ENCODE data around the gene DNHD1. TPM values are rescaled to one million over a fixed set of nuclear protein-coding genes. Genes with fewer than 3 reads are reported as not detected.
A peak's percentile ranks its signal among the peaks of the same experiment; 100 is the strongest.

DNHD1 gene
- total and polyA plus RNA-seq, 2 experiments from 2014 or later: 3.6 to 9.6 TPM

- H3K4me3 ChIP-seq: peak overlapping the region; percentile 100
- H3K27ac ChIP-seq (ENCODE audit: low read depth): no peak overlapping the region; the same call in 1 of the 2 replicates
- H3K9me2 ChIP-seq (ENCODE audit: insufficient read depth): no peaks in the 10 kb centered on the region
- H3K4me3 Mint-ChIP-seq: no peak overlapping the region
- no peaks in the 10 kb centered on the region for H3K9me3 Mint-ChIP-seq
- no peak for TF ChIP-seq ZNF114 (CRISPR knock-in tag; IDR thresholded peaks at IDR 0.05)
- no peak for TF ChIP-seq EZH2 (IDR thresholded peaks at IDR 0.05; ENCODE audit: low read depth, unreplicated experiment)
- no peak for TF ChIP-seq POLR2AphosphoS5 (IDR thresholded peaks at IDR 0.05; ENCODE audit: low read depth)
- no peak for TF ChIP-seq CTCF (conservative IDR thresholded peaks at IDR 0.05; ENCODE audit: low read depth in 2 of 2)
- no peak for TF ChIP-seq ZNF331 (CRISPR knock-in tag; IDR thresholded peaks at IDR 0.05; ENCODE audit: low read depth)
- TF ChIP-seq NANOG (IDR thresholded peaks at IDR 0.05; ENCODE audit: borderline replicate concordance): no peak
- TF ChIP-seq ZNF462 (CRISPR knock-in tag; IDR thresholded peaks at IDR 0.05): no peak
- TF ChIP-seq JUNB (IDR thresholded peaks at IDR 0.05; ENCODE audit: unreplicated experiment): no peak
- no peak overlapping the region for H3K27ac Mint-ChIP-seq
- peak overlapping the region; percentile 90 for H3K4me2 ChIP-seq
- H3K27me3 Mint-ChIP-seq (ENCODE audit: insufficient read depth, low read depth, poor library complexity): peaks cover 3% of the 10 kb centered on the region
- no peaks in the 10 kb centered on the region for H3K27me3 ChIP-seq (ENCODE audit: insufficient read depth)
- H3K4me1 ChIP-seq (ENCODE audit: insufficient read depth): peaks cover 23% of the 10 kb centered on the region
- H2AFZ ChIP-seq: no peak overlapping the region
- ATAC-seq (no peak), DNase-seq (ENCODE audit: low spot score) (no peak)
- H3F3A ChIP-seq (replicated peaks; ENCODE audit: low read depth): peaks cover 16% of the 10 kb centered on the region
- H4K20me1 ChIP-seq (replicated peaks; ENCODE audit: insufficient read depth): no peaks in the 10 kb centered on the region; the same call in 1 of the 2 replicates
- H3K79me2 ChIP-seq (replicated peaks; ENCODE audit: insufficient read depth): peaks cover 53% of the 10 kb centered on the region
- peaks cover 20% of the 10 kb centered on the region for H3K4me1 Mint-ChIP-seq
- H3K36me3 Mint-ChIP-seq (ENCODE audit: low read depth): peaks cover 39% of the 10 kb centered on the region
- peaks cover 27% of the 10 kb centered on the region; the same call in 1 of the 2 replicates for H3K36me3 ChIP-seq (ENCODE audit: insufficient read depth)
Measured at GRCh38 chr11:6604790-6605189, 107.7 kb downstream of the DNHD1 start.
